Measurements from ENCODE around the gene COPG1.

COPG1 gene

GRCh38 chr3:129282727-129283327 lies 33.4 kb downstream of the COPG1 start:
- DNase-seq: no peak

GRCh38 chr3:129286081-129286480 lies 36.7 kb downstream of the COPG1 start:
- DNase-seq: no peak

GRCh38 chr3:129288446-129288845 lies 39.0 kb downstream of the COPG1 start:
- DNase-seq: no peak

- DNase-seq: no peak
Measured at GRCh38 chr3:129289201-129289921, 40.0 kb downstream of the COPG1 start.

- DNase-seq: no peak
Measured at GRCh38 chr3:129291236-129291886, 42.0 kb downstream of the COPG1 start.

DNA sequence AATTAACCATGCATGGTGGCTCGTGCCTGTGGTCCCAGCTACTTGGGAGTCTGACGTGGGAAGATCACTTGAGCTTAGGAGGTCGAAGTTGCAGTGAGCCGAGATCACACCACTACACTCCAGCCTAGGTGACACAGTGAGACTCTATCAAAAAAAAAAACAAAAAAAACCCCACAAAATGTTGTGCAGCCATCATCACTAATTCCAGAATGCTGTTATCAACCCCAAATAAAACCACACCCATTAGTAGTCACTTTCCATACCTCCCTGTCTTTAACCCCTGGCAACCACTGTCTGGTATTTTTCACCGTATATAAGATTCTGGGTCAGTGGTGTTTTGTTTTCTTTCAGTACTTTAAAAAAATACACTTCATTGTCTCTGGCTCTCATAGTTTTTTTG lies 45.9 kb downstream of the COPG1 start:
- no peak for DNase-seq

GRCh38 chr3:129304146-129304961 lies 54.9 kb downstream of the COPG1 start:
- no peak for DNase-seq

GRCh38 chr3:129304962-129305222 lies 55.5 kb downstream of the COPG1 start:
- no peak for DNase-seq

DNA sequence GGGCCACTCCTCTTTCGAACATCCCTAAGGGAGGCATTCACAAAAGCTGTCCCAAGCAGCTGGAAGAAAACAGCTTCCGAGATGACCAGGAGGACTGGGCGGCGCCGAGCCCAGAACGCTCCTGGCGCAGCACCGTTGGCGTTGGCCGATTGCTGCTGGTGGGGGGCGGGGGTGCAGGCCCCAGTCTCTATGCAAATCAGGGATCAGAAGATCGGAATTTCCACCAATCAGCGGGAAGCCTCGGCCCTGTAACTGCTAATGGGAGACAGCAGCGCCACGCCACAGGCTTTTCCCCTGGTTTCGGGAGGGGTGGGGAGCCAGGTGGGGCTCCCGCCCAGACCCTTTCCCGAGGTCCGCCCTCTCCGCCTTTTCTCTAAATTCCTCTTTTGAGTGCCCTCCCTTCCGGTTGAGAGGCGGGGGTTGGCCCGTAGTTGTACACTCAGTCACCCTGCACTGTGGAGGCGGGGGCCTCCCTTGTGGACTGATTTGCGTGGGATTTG lies 56.2 kb downstream of the COPG1 start:
- no peak for DNase-seq

DNA sequence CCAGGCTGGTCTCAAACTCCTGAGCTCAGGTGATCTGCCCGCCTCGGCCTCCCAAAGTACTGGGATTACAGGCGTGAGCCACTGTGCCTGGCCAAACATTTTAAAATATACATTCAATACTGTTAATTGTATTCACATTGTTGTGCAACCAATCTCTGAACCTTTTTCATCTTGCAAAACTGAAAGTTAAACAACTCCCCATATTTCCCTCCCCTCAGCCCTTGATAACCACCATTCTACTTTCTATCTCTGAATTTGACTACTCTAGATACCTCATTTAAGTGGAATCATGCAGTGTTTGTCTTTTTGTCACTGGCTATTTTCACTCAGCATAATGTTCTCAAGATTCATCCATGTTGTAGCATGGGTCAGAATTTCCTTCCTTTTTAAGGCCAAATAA lies 59.2 kb downstream of the COPG1 start:
- DNase-seq: no peak

DNA sequence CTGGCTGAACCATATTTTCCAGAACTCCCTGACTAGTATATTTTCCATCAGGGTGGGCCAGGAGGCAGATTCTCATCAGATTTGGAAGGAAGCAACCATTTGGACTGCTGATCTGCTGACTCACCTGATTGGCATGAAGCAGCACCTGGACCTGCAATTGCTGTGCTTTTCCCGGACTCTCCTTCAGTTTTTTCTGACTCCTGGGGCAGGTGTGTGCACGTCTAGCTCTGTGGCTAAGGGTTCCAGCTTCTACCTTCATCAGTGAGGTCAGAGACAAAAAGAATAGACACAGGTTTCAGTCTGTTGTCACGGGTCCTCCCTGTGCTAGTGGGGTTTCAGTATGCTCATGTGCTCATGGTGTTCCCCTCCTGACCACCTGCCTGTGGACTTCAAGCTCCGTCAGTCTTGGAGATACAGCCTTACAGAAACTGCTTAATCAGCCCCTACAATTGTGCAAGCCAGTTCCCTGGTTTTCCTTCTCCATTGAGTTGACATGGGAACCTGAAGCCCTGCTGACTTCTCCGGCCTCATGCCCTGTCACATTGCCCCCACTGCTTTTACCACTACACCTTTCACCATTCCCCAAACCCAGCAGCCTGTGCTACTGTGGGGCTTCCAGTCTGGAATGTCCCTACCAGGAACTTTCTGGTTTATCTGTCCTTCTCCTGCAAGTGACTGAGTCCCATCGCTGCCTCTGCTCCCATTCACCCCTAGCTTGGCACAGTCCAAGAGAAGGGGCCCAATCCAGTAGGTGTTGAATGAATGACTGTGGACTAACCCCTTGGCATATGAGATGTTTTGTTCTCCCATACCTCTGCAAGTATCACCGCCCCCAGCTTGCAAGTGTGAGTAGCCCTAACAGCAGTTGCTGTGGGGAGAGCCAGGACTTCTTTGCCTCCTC lies 61.0 kb downstream of the COPG1 start:
- peak; percentile 75 for DNase-seq

- no peak for DNase-seq
Measured at GRCh38 chr3:129311054-129311902, 61.9 kb downstream of the COPG1 start.

GRCh38 chr3:129312021-129312639 lies 62.7 kb downstream of the COPG1 start:
- DNase-seq: peak; percentile 14

GRCh38 chr3:129312671-129313414 lies 63.4 kb downstream of the COPG1 start:
- DNase-seq: peak; percentile 28

- DNase-seq: peak; percentile 36
Measured at GRCh38 chr3:129313415-129313664, 63.9 kb downstream of the COPG1 start.

DNA sequence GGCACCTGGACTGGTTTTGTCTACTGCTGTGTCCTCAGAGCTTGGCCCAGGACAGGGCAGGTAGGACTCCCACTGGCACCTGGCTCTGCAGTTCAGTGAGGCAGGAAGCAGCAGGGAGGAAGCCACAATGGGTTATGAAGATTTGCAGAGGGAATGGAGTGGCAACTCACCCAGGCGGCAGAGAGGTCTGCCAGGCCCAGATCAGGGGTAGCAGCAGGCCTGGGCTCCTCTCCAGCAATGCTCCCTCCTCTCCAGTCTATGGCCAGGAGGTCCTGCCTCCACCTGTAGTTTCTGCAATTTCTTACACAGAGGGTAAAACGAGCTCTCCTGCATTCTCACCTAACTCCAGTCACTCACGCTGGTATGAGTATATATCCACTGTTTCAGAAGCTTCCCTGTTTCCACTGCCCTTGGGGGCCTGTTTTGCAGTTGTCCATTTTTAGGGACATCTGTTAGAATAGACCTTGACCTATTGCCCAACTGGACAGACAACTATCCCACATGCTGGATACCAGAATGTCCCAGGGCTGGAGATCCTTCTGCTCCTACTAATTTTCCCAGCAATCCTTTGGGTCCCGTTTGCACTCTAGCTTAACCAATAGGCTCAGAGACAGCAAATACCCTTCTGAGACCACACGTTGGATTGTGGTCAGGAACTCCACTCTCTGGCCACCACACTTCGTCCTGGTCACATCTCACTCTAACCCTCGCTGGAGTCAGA lies 64.4 kb downstream of the COPG1 start:
- DNase-seq: peak; percentile 36

- DNase-seq: peak; percentile 91
Measured at GRCh38 chr3:129314386-129315222, 65.2 kb downstream of the COPG1 start.

DNA sequence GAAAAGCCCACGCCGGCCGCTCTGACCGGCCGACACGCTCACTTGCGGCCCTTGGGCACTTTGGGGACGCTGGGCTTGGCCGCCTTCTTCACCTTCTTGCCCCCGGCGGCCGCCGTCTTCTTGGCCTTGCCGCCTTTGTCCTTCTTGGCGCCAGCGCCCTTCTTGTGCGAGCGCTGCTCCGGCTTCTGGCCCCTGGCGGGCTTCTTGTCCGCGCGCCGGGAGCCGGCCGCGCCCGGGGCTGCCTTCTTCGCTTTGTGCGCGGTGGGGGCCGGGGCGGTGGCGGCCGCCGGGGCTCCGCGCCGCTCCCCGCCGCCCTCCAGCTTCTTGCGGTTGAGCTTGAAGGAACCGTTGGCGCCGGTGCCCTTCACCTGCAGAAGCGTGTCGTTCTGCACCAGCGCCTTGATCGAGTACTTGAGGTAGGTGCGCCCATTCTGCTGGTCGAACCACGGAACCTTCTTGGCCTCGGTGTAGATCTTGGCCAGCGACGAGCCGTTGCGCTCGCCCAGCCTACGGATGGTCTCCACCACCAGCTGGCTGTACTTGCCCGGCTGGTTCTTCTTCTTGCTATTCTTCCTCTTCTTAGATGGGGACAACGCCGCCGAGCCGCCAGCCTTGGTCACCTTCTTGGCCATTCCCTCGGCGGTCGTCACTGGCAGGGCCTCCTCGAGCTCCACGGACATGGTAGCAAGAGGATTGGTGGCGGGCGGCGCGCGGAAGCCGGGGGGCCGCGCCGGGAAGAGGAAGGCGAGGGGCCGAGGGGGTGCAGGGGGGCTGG lies 66.0 kb downstream of the COPG1 start:
- DNase-seq: peak; percentile 67
